Activated naive CD4-positive, alpha-beta T cell treated with anti-CD3 and anti-CD28 coated beads, Interleukin-2, amount 50 U/mL, for 72 hours (primary cell): Measurements from ENCODE around the gene NPPA. TPM values are rescaled to one million over a fixed set of nuclear protein-coding genes. Genes with fewer than 3 reads are reported as not detected.
A peak's percentile ranks its signal among the peaks of the same experiment; 100 is the strongest.
"Not testable (repeated sequence)": the region's sequence is repeated elsewhere in the genome, so short reads cannot be mapped to it uniquely, and the experiment has no call there.

Experiments
- ATAC-seq, 2 donors: fragments of 150-1000 bp; cut with Tn5 transposase; 2 replicates each; pipeline ENCODE4 v1.10.0; 2021; ENCODE audit warnings: mild to moderate bottlenecking in 2 of 2, moderate library complexity in 2 of 2
- DNase-seq, 2 donors: peaks; one replicate each; pipeline ENCODE4 v3.0.0; 2021 to 2022; ENCODE audit warnings: low spot score in 2 of 2
- H3K27ac Mint-ChIP-seq, 2 donors: one replicate each; pipeline ENCODE4 v1.8.0; 2022; ENCODE audit warnings: mild to moderate bottlenecking in 2 of 2, mixed read lengths in 2 of 2
- H3K36me3 Mint-ChIP-seq, 2 donors: one replicate each; pipeline ENCODE4 v1.8.0; 2022; ENCODE audit warnings: mixed read lengths in 2 of 2
- H3K9me3 Mint-ChIP-seq, 2 donors: one replicate each; pipeline ENCODE4 v1.8.0; 2022; ENCODE audit warnings: mixed read lengths in 2 of 2
- total RNA-seq, 2 donors: library from RNA; stranded (reverse); gene quantifications; one replicate each; pipeline ENCODE4 v1.2.3, GENCODE V29; 2022

Gene NPPA
- total RNA-seq, 2 donors from 2014 or later: not detected

DNA sequence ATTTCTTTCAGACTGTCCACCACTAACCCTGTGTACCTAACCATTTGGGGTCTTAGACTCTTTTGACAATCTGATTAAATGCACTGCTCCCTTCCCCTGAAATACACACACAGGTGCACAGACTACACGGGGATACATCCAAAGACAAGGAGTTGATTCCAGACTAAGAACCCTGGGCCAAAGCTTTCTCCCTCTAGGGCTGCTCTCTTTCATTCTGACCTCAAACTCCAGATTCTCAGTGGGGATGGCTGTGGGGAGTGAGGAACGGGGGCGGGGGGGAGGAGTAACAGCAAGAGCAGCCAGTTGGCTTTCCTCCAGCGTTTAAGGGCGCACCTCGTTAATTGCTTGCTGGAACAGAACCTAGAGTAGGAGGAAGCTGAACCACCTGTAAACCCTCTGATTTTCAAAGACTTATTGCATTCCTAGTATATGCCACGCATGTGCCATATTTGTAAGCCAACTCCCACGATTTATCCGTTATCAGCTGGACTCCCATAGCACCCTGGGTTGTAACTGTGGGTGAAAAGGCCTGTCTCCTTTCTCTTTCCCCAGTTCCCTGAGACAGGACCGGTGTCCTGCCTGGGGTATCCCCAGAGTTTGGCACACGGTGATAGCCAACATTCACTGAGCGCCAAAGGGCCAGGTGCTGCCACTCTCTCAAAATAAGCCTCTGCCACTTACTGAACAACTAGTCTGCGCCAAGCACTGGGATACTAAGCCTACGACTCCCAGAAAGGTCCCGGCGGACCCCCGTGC is 42.7 kb downstream of the NPPA start:
- ATAC-seq (no peak), DNase-seq (peak in 1 of 2 donors; percentile 19)
- H3K36me3 Mint-ChIP-seq: peaks cover 5 to 15% of the 10 kb centered on the region in 2 donors
- no peaks in the 10 kb centered on the region for H3K9me3 Mint-ChIP-seq
- H3K27ac Mint-ChIP-seq: peak overlapping the region; percentile 68 to 90

DNA sequence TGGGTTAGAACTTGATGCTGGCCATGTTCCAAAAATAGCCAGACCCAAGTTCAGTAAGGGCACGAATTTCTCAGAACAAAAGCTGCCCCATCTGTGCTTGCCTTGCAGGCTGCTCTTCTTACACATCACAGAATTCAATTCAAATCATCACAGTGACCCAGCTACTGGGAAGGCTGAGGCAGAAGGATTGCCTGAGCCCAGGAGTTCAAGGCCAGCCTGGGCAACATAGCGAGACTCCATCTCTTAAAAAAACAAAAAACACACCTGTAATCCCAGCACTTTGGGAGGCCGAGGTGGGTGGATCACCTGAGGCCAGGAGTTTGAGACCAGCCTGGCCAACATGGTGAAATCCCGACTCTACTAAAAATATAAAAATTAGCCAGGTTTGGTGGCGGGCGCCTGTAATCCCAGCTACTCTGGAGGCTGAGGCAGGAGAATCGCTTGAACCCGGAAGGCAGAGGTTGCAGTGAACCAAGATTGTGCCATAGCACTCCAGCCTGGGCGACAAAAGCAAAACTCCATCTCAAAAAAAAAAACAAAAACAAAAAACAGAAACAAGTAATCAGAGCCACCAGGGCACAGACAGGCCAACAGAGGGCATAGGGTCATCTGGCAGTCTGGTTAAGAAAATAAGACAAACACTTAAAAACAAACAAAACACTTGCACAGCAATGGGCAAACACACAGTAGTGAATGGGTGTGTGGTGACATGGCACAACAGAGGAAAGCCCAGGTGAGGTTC is 43.5 kb downstream of the NPPA start:
- not testable (repeated sequence) for ATAC-seq
- peak overlapping the region; percentile 22 to 90 for H3K27ac Mint-ChIP-seq

DNA sequence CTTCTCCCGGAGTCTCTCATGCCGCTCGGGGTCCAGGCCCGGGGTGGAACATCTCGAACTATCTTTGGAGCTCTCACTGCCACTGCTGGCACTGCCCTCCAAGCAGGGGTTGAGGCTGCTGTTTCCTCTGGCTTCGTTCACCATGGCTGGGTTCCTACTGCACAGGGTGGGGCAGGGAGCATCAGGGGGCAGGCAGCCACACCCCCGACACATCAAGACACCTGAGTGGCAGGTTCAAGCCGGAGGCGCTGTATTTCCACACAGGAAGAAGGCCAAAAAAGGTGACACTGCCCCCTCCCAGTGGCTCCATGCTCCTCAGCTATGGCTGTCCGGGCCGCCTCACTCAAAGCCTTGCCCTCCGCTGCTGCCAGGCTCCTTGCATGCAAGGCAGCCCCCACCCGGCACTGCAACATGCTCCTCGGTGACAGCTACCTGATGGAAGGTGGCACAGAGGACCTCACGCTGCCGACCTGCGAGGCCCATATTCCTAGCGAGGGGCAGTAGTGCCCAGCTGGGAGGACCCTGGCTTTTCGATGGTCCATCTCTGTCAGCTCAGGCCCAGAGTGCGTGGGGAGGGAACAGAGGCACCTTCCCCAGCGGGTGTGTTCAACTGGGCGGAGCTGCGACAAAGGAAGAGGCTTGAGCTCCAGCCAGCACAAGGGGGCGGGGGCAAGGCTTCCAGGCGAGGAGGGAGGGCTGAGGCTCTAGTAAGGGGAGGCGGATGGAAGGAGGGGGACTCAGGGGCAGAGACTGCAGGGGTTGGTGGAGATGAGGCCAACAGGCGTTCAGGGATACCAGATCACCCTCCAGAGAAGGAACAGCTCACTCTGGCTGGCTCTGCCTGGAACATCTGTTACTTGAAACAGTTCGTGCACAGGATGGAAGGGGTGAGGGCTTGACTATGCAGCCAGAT is 44.4 kb downstream of the NPPA start:
- ATAC-seq: peak; percentile 25 to 42
- Mint-ChIP-seq H3K27ac (peak overlapping the region; percentile 14 to 90), H3K36me3 (peaks cover 0 to 10% of the 10 kb centered on the region in 2 donors), H3K9me3 (no peaks in the 10 kb centered on the region)
- peak; percentile 74 to 78 for DNase-seq

More for the DNA sequence above, 43.5 kb downstream of the NPPA start:
- not testable (repeated sequence) for H3K9me3 Mint-ChIP-seq, DNase-seq
- peaks cover 2 to 10% of the 10 kb centered on the region in 2 donors for H3K36me3 Mint-ChIP-seq

DNA sequence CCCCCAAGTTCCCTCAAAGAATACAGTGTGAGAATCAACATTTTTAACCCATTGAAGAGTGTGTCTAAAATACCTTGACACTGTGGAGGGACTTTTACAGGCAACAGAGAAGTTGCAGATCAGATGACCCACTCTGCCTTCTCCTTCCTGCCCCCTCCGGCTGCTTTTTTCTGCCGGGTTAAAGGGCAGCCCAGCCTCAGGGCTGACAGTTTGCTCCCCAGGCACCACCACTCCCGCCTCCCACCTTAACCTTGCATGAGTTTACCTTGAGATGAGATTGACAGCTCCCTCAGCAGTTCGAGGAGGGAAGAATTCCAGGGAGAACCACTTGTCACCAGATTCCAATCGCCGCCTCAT is 45.0 kb downstream of the NPPA start:
- no peaks in the 10 kb centered on the region for H3K9me3 Mint-ChIP-seq
- DNase-seq: no peak
- H3K27ac Mint-ChIP-seq: peak overlapping the region in 1 of 2 donors; percentile 90
- peaks cover 0 to 10% of the 10 kb centered on the region in 2 donors for H3K36me3 Mint-ChIP-seq
- ATAC-seq: no peak

DNA sequence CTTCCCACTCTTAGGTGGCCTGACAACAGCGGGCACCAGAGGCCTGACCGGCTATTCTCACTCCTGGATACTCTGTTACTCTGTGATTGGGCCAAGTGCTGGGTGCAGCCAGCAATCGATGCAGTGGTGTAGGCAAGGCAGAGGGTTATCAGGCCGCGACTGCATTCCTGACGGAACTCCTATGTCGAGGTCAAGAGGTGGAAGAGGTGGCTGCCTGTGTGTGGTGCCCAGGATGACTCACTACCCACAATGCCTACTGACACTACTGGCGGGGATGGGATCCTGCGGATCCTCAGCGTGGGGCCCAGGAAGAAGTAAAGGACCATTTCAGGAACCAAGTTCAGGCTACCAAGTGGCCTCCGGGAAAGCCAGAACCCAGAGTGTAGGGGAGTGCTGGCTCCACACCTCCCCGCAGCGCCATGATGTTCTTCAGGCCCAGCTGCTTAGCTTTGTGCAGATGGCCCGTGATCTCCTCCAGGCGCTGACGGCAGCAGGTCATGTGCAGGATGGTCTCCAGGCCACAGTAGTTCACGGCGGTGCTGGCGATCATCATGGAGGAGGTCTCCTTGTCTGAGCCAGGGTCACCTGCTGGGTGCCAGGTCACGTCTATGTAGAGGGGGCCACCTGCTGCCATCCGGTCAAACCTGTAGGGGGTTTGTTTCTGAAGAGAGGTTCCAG is 46.7 kb downstream of the NPPA start:
- DNase-seq (no peak), ATAC-seq (no peak)
- H3K9me3 Mint-ChIP-seq: no peaks in the 10 kb centered on the region
- H3K27ac Mint-ChIP-seq: no peak overlapping the region
- H3K36me3 Mint-ChIP-seq: peaks cover 0 to 10% of the 10 kb centered on the region in 2 donors

- H3K36me3 Mint-ChIP-seq: peaks cover 0 to 10% of the 10 kb centered on the region in 2 donors
Measured at GRCh38 chr1:11800391-11800755, 47.2 kb downstream of the NPPA start.

GRCh38 chr1:11799896-11800295 is 47.7 kb downstream of the NPPA start:
- Mint-ChIP-seq H3K27ac (no peak overlapping the region), H3K9me3 (no peaks in the 10 kb centered on the region), H3K36me3 (peaks cover 0 to 10% of the 10 kb centered on the region in 2 donors)
- DNase-seq: no peak
- ATAC-seq: no peak

More at GRCh38 chr1:11800391-11800755, 47.2 kb downstream of the NPPA start:
- Mint-ChIP-seq H3K27ac (peak overlapping the region in 1 of 2 donors; percentile 61), H3K9me3 (no peaks in the 10 kb centered on the region)
- DNase-seq (no peak), ATAC-seq (no peak)

GRCh38 chr1:11799099-11799498 is 48.5 kb downstream of the NPPA start:
- H3K36me3 Mint-ChIP-seq: peaks cover 0 to 10% of the 10 kb centered on the region in 2 donors
- no peak for ATAC-seq
- DNase-seq: no peak
- H3K9me3 Mint-ChIP-seq: no peaks in the 10 kb centered on the region
- no peak overlapping the region for H3K27ac Mint-ChIP-seq

GRCh38 chr1:11797525-11798216 is 49.9 kb downstream of the NPPA start:
- ATAC-seq (no peak), DNase-seq (no peak)
- H3K27ac Mint-ChIP-seq: no peak overlapping the region
- peaks cover 0 to 3% of the 10 kb centered on the region in 2 donors for H3K36me3 Mint-ChIP-seq
- H3K9me3 Mint-ChIP-seq: no peaks in the 10 kb centered on the region

- H3K36me3 Mint-ChIP-seq: no peaks in the 10 kb centered on the region
- no peaks in the 10 kb centered on the region for H3K9me3 Mint-ChIP-seq
- DNase-seq (no peak), ATAC-seq (no peak)
- peak overlapping the region in 1 of 2 donors; percentile 50 for H3K27ac Mint-ChIP-seq
Measured at GRCh38 chr1:11796036-11796828, 51.4 kb downstream of the NPPA start.

Other genes with a start within 250 kb of the NPPA start
- gene FBXO2, start 193.4 kb downstream of the NPPA start, total RNA-seq: 1 to 10 TPM; 1.9 to 2.0 TPM
- gene FBXO44, start 192.9 kb downstream of the NPPA start, total RNA-seq: 10 to 100 TPM; 22.7 to 27.3 TPM
- gene FBXO6, start 183.6 kb downstream of the NPPA start, total RNA-seq: 10 to 100 TPM in 1 of 2 donors, 1 to 10 TPM in 1; 3.2 to 11.2 TPM
- gene MAD2L2, start 166.6 kb downstream of the NPPA start, total RNA-seq: 100 to 1,000 TPM in 1 of 2 donors, 10 to 100 TPM in 1; 76.7 to 115 TPM
- under 1 TPM; 0.04 to 0.46 TPM for gene DRAXIN, start 156.1 kb downstream of the NPPA start, total RNA-seq
- 10 to 100 TPM in 1 of 2 donors, 1 to 10 TPM in 1; 9.7 to 24.1 TPM for gene AGTRAP, start 111.6 kb downstream of the NPPA start, total RNA-seq
- gene C1orf167, start 85.6 kb downstream of the NPPA start, total RNA-seq: not detected
- 10 to 100 TPM; 14.8 to 18.2 TPM for gene MTHFR, start 41.8 kb downstream of the NPPA start, total RNA-seq
- gene CLCN6, start 41.6 kb downstream of the NPPA start, total RNA-seq: 10 to 100 TPM; 14.8 to 16.6 TPM
- not detected for gene NPPB, start 11.2 kb upstream of the NPPA start, total RNA-seq
- gene KIAA2013, start 78.6 kb upstream of the NPPA start, total RNA-seq: 10 to 100 TPM; 16.3 to 24.9 TPM
- gene PLOD1, start 86.9 kb upstream of the NPPA start, total RNA-seq: 10 to 100 TPM; 17.9 to 32.8 TPM
- 10 to 100 TPM; 54.9 to 62.3 TPM for gene MFN2, start 132.7 kb upstream of the NPPA start, total RNA-seq
- gene MIIP, start 171.7 kb upstream of the NPPA start, total RNA-seq: 10 to 100 TPM; 30.8 to 50.4 TPM
- 10 to 100 TPM in 1 of 2 donors, under 1 TPM in 1; 0.84 to 41.5 TPM for gene TNFRSF8, start 215.5 kb upstream of the NPPA start, total RNA-seq